Epidermal melanocyte (primary cell): ENCODE measurements around the gene DMTF1.
"Not testable (repeated sequence)": the region's sequence is repeated elsewhere in the genome, so short reads cannot be mapped to it uniquely, and the experiment has no call there.

Source experiments
- DNase-seq: peaks from one replicate; pipeline ENCODE4 v3.0.0; 2011; ENCODE audit warnings: low spot score; ENCODE audit not compliant: insufficient read length

Gene DMTF1

GRCh38 chr7:87152112-87152896, at the start of gene DMTF1:
Gene DMTF1, plus strand, starts transcription at chr7:87152453. Its CDS starts 12,489 bp downstream, at chr7:87164942.
- DNase-seq = peak; percentile 66

GRCh38 chr7:87105401-87105800, 46.9 kb upstream of the DMTF1 start:
- no peak for DNase-seq

- no peak for DNase-seq
Observed at GRCh38 chr7:87106974-87107612, 45.2 kb upstream of the DMTF1 start.

GRCh38 chr7:87107949-87108776, 44.1 kb upstream of the DMTF1 start:
- DNase-seq = no peak

- no peak for DNase-seq
Observed at GRCh38 chr7:87110778-87111177, 41.5 kb upstream of the DMTF1 start.

- no peak for DNase-seq
Observed at GRCh38 chr7:87111877-87112276, 40.4 kb upstream of the DMTF1 start.

GRCh38 chr7:87113077-87113476, 39.2 kb upstream of the DMTF1 start:
- no peak for DNase-seq

GRCh38 chr7:87113904-87114303, 38.3 kb upstream of the DMTF1 start:
- not testable (repeated sequence) for DNase-seq

GRCh38 chr7:87115772-87116171, 36.5 kb upstream of the DMTF1 start:
- DNase-seq = not testable (repeated sequence)

GRCh38 chr7:87116315-87116714, 35.9 kb upstream of the DMTF1 start:
- no peak for DNase-seq

GRCh38 chr7:87119581-87119980, 32.7 kb upstream of the DMTF1 start:
- no peak for DNase-seq

- DNase-seq = no peak
Observed at GRCh38 chr7:87123105-87123504, 29.1 kb upstream of the DMTF1 start.

- DNase-seq = no peak
Observed at GRCh38 chr7:87127019-87127418, 25.2 kb upstream of the DMTF1 start.

GRCh38 chr7:87128861-87129267, 23.4 kb upstream of the DMTF1 start:
- no peak for DNase-seq

GRCh38 chr7:87129332-87129731, 22.9 kb upstream of the DMTF1 start:
- no peak for DNase-seq

GRCh38 chr7:87129848-87130247, 22.4 kb upstream of the DMTF1 start:
- DNase-seq = no peak

- no peak for DNase-seq
Observed at GRCh38 chr7:87131771-87132170, 20.5 kb upstream of the DMTF1 start.

GRCh38 chr7:87137271-87137670, 15.0 kb upstream of the DMTF1 start:
- no peak for DNase-seq

GRCh38 chr7:87139514-87139913, 12.7 kb upstream of the DMTF1 start:
- DNase-seq = no peak

- DNase-seq = no peak
Observed at GRCh38 chr7:87140271-87140748, 11.9 kb upstream of the DMTF1 start.

- no peak for DNase-seq
Observed at GRCh38 chr7:87144173-87144657, 8.0 kb upstream of the DMTF1 start.
